WTC11 (cell line): ENCODE results near the gene DTNB. TPM values are rescaled to one million over a fixed set of nuclear protein-coding genes. Genes with fewer than 3 reads are reported as not detected.

Experiments used
- ATAC-seq: fragments of 200-7000 bp; cut with Tn5 transposase; 2 replicates; pipeline ENCODE4 v1.10.0; 2021; ENCODE audit warnings: mild to moderate bottlenecking, moderate library complexity
- CTCF ChIA-PET: fragments of 300-600 bp; sonication (Branson Sonifier 250); formaldehyde crosslinking; loops from one replicate; lab custom pipeline; 2021; ENCODE audit warnings: antibody characterized with exemption; lab: Charles Lee
- POLR2A ChIA-PET: fragments of 350-600 bp; sonication (Branson Sonifier 250); formaldehyde crosslinking; loops from one replicate; lab custom pipeline; 2021; ENCODE audit warnings: antibody characterized with exemption; lab: Charles Lee
- DNase-seq: peaks from one replicate; pipeline ENCODE4 v3.0.0; 2021; ENCODE audit warnings: low spot score
- H3K27ac Mint-ChIP-seq: 2 replicates; pipeline ENCODE4 v1.8.0; 2021; ENCODE audit warnings: mixed read lengths
- H3K27me3 Mint-ChIP-seq: 2 replicates; pipeline ENCODE4 v1.8.0; 2021; ENCODE audit warnings: low read depth, mild to moderate bottlenecking, moderate library complexity, mixed read lengths
- H3K36me3 Mint-ChIP-seq: 2 replicates; pipeline ENCODE4 v1.8.0; 2021; ENCODE audit warnings: mixed read lengths
- H3K4me1 Mint-ChIP-seq: 2 replicates; pipeline ENCODE4 v1.8.0; 2022; ENCODE audit warnings: mixed read lengths
- H3K4me3 Mint-ChIP-seq: 2 replicates; pipeline ENCODE4 v1.8.0; 2021; ENCODE audit warnings: mild to moderate bottlenecking, moderate library complexity, mixed read lengths
- H3K9me3 Mint-ChIP-seq: 2 replicates; pipeline ENCODE4 v1.8.0; 2021; ENCODE audit warnings: mixed read lengths
- AR ChIP-seq: fragments of 250-450 bp; sonication (Bioruptor Pico); IDR thresholded peaks from 2 replicates; pipeline ENCODE4 v1.9.0; 2021; ENCODE audit warnings: mild to moderate bottlenecking
- ATF6 ChIP-seq: sonication (generic); formaldehyde crosslinking; IDR thresholded peaks from 2 replicates; pipeline ENCODE4 v1.8.1; 2023; ENCODE audit warnings: mild to moderate bottlenecking, missing genetic modification reagents
- E2F4 ChIP-seq: sonication (generic); formaldehyde crosslinking; IDR thresholded peaks from 2 replicates; pipeline ENCODE4 v1.8.1; 2022; ENCODE audit warnings: low read depth, mild to moderate bottlenecking, moderate library complexity, missing genetic modification reagents, borderline replicate concordance
- E2F5 ChIP-seq: sonication (generic); formaldehyde crosslinking; IDR thresholded peaks from 2 replicates; pipeline ENCODE4 v1.8.1; 2022; ENCODE audit warnings: mild to moderate bottlenecking, moderate library complexity, missing genetic modification reagents
- ERG ChIP-seq: fragments of 250-450 bp; sonication (Bioruptor Pico); IDR thresholded peaks from 2 replicates; pipeline ENCODE4 v1.8.0; 2021; ENCODE audit warnings: mild to moderate bottlenecking
- FOXK1 ChIP-seq: sonication (generic); formaldehyde crosslinking; IDR thresholded peaks from 2 replicates; pipeline ENCODE4 v1.8.0; 2022; ENCODE audit warnings: mild to moderate bottlenecking, moderate library complexity, missing genetic modification reagents
- FOXP1 ChIP-seq: sonication (generic); formaldehyde crosslinking; IDR thresholded peaks from 2 replicates; pipeline ENCODE4 v1.8.0; 2022; ENCODE audit warnings: missing genetic modification reagents, mild to moderate bottlenecking, moderate library complexity, borderline replicate concordance
- GRHL2 ChIP-seq: fragments of 250-450 bp; sonication (Bioruptor Pico); IDR thresholded peaks from 2 replicates; pipeline ENCODE4 v1.8.0; 2022; ENCODE audit warnings: mild to moderate bottlenecking, moderate library complexity; ENCODE audit not compliant: insufficient replicate concordance, severe bottlenecking
- HMGA2 ChIP-seq: fragments of 250-450 bp; sonication (Bioruptor Pico); IDR thresholded peaks from 2 replicates; pipeline ENCODE4 v1.4.0; 2021; ENCODE audit warnings: mild to moderate bottlenecking, moderate library complexity
- IRF2 ChIP-seq: sonication (generic); formaldehyde crosslinking; IDR thresholded peaks from 2 replicates; pipeline ENCODE4 v1.8.0; 2022; ENCODE audit warnings: low read depth, missing genetic modification reagents, borderline replicate concordance
- JAZF1 ChIP-seq: fragments of 250-450 bp; sonication (Bioruptor Pico); IDR thresholded peaks from 2 replicates; pipeline ENCODE4 v1.9.0; 2021; ENCODE audit warnings: moderate library complexity, mild to moderate bottlenecking, inconsistent platforms
- JUN ChIP-seq: sonication (generic); formaldehyde crosslinking; IDR thresholded peaks from 2 replicates; pipeline ENCODE4 v1.8.0; 2023; ENCODE audit warnings: mild to moderate bottlenecking, missing genetic modification reagents
- MAX ChIP-seq: sonication (generic); formaldehyde crosslinking; IDR thresholded peaks from 2 replicates; pipeline ENCODE4 v1.8.0; 2022; ENCODE audit warnings: mild to moderate bottlenecking, missing genetic modification reagents
- MYBL2 ChIP-seq: sonication (generic); formaldehyde crosslinking; IDR thresholded peaks from 2 replicates; pipeline ENCODE4 v1.8.1; 2023; ENCODE audit warnings: mild to moderate bottlenecking, moderate library complexity, missing genetic modification reagents
- NR2C2 ChIP-seq: sonication (generic); formaldehyde crosslinking; IDR thresholded peaks from 2 replicates; pipeline ENCODE4 v1.8.0; 2022; ENCODE audit warnings: mild to moderate bottlenecking, missing genetic modification reagents
- NR3C1 ChIP-seq: sonication (generic); formaldehyde crosslinking; conservative IDR thresholded peaks from 2 replicates; pipeline ENCODE4 v1.8.1; 2023; ENCODE audit warnings: low read depth, mild to moderate bottlenecking, missing genetic modification reagents
- OVOL2 ChIP-seq: fragments of 250-450 bp; sonication (Bioruptor Pico); IDR thresholded peaks from 2 replicates; pipeline ENCODE4 v1.9.0; 2021; ENCODE audit warnings: mild to moderate bottlenecking, borderline replicate concordance
- TEAD1 ChIP-seq: sonication (generic); formaldehyde crosslinking; IDR thresholded peaks from 2 replicates; pipeline ENCODE4 v1.8.0; 2022; ENCODE audit warnings: mild to moderate bottlenecking, missing genetic modification reagents
- ZNF121 ChIP-seq: sonication (generic); formaldehyde crosslinking; IDR thresholded peaks from 2 replicates; pipeline ENCODE4 v1.8.0; 2023; ENCODE audit warnings: missing genetic modification reagents
- ZNF423 ChIP-seq: fragments of 250-450 bp; sonication (Bioruptor Pico); IDR thresholded peaks from 2 replicates; pipeline ENCODE4 v2.1.2; 2022; ENCODE audit warnings: mild to moderate bottlenecking, moderate library complexity
- ZNF425 ChIP-seq: fragments of 250-450 bp; sonication (Bioruptor Pico); conservative IDR thresholded peaks from 2 replicates; pipeline ENCODE4 v1.9.0; 2021; ENCODE audit warnings: mild to moderate bottlenecking
- total RNA-seq: library from RNA; stranded (reverse); gene quantifications from 3 replicates; pipeline ENCODE4 v1.2.3, GENCODE V29; 2021

Gene DTNB
- total RNA-seq, 1 experiment from 2014 or later: 39.9 TPM

GRCh38 chr2:25596516-25597244 is 76.7 kb downstream of the DTNB start:
- ChIA-PET POLR2A (no interaction called here), CTCF (interaction anchor here (2.1 kb wide), 1 partner anchor 68 kb away, joined by 6 read pairs; no protein-coding TSS in a partner anchor)
- Mint-ChIP-seq H3K9me3 (no peaks in the 10 kb centered on the region), H3K36me3 (peaks cover 6% of the 10 kb centered on the region), H3K4me3 (no peak overlapping the region), H3K27me3 (no peaks in the 10 kb centered on the region), H3K4me1 (peaks cover 12% of the 10 kb centered on the region), H3K27ac (no peak overlapping the region)
- no peak for TF ChIP-seq ZNF121 (CRISPR knock-in tag)
- no peak for TF ChIP-seq NR2C2 (CRISPR knock-in tag)
- no peak for TF ChIP-seq HMGA2 (CRISPR knock-in tag)
- TF ChIP-seq E2F5 (CRISPR knock-in tag): no peak
- TF ChIP-seq E2F4 (CRISPR knock-in tag): no peak
- TF ChIP-seq MAX (CRISPR knock-in tag): no peak
- ATAC-seq (no peak), DNase-seq (no peak)

- Mint-ChIP-seq H3K27me3 (no peaks in the 10 kb centered on the region), H3K36me3 (peaks cover 6% of the 10 kb centered on the region), H3K4me1 (peaks cover 12% of the 10 kb centered on the region), H3K4me3 (no peak overlapping the region), H3K9me3 (no peaks in the 10 kb centered on the region), H3K27ac (no peak overlapping the region)
- DNase-seq: no peak
- TF ChIP-seq JAZF1 (CRISPR knock-in tag): no peak
- TF ChIP-seq FOXK1 (CRISPR knock-in tag): no peak
- no peak for TF ChIP-seq ATF6 (CRISPR knock-in tag)
- no peak for TF ChIP-seq GRHL2 (CRISPR knock-in tag)
- no peak for TF ChIP-seq OVOL2 (CRISPR knock-in tag)
- TF ChIP-seq ZNF425: no peak
- no peak for TF ChIP-seq IRF2
- TF ChIP-seq JUN (CRISPR knock-in tag): no peak
- TF ChIP-seq MAX (CRISPR knock-in tag): no peak
- TF ChIP-seq NR3C1 (CRISPR knock-in tag): no peak
- TF ChIP-seq FOXP1 (CRISPR knock-in tag): no peak
- TF ChIP-seq AR (CRISPR knock-in tag): no peak
- no peak for TF ChIP-seq TEAD1
- no peak for TF ChIP-seq ERG (CRISPR knock-in tag)
- no peak for TF ChIP-seq MYBL2 (CRISPR knock-in tag)
- no peak for TF ChIP-seq ZNF423 (CRISPR knock-in tag)
- POLR2A ChIA-PET: no interaction called here
- CTCF ChIA-PET: no interaction called here
- ATAC-seq: no peak
Measured at GRCh38 chr2:25595393-25595792, 78.0 kb downstream of the DTNB start.
